Fibroblast of the conjunctiva (primary cell): ENCODE results near the gene HOXA7.

Source experiments
- DNase-seq: peaks from one replicate; pipeline ENCODE4 v3.0.0-alpha.2; 2010; ENCODE audit warnings: low read depth

The HOXA7 gene

GRCh38 chr7:27159266-27160144, 3.0 kb upstream of the HOXA7 start:
- DNase-seq: no peak

GRCh38 chr7:27158436-27159265, 2.2 kb upstream of the HOXA7 start:
- no peak for DNase-seq

GRCh38 chr7:27157702-27158431, 1.4 kb upstream of the HOXA7 start:
- DNase-seq: no peak

- DNase-seq: no peak
Observed at GRCh38 chr7:27156916-27157701, 634 bp upstream of the HOXA7 start.

DNA sequence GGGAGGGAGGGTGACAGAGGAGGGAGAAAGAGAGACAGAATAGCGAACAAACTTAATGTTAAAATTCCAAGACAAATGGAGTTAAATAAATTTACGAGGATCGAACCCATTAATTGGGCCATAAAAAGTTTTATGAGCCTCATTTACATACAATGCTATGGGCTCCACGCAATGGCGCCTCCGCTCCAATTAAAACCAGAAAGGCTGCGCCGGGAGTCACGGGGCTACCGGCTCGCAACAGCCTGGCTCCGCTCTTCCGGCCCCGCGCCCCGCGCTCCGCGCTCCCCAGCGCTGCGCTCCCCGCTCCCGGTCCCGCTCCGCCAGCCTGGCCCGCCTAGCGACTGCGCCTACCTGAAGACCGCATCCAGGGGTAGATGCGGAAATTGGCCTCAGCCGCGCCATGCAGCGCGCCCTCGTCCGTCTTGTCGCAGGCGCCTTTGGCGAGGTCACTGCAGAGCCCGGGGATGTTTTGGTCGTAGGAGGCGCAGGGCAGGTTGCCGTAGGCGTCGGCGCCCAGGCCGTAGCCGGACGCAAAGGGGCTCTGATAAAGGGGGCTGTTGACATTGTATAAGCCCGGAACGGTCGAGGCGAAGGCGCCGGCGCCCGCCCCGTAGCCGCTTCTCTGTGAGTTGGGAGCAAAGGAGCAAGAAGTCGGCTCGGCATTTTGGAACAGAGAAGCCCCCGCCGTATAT, 513 bp downstream of the HOXA7 start:
- DNase-seq: no peak

DNA sequence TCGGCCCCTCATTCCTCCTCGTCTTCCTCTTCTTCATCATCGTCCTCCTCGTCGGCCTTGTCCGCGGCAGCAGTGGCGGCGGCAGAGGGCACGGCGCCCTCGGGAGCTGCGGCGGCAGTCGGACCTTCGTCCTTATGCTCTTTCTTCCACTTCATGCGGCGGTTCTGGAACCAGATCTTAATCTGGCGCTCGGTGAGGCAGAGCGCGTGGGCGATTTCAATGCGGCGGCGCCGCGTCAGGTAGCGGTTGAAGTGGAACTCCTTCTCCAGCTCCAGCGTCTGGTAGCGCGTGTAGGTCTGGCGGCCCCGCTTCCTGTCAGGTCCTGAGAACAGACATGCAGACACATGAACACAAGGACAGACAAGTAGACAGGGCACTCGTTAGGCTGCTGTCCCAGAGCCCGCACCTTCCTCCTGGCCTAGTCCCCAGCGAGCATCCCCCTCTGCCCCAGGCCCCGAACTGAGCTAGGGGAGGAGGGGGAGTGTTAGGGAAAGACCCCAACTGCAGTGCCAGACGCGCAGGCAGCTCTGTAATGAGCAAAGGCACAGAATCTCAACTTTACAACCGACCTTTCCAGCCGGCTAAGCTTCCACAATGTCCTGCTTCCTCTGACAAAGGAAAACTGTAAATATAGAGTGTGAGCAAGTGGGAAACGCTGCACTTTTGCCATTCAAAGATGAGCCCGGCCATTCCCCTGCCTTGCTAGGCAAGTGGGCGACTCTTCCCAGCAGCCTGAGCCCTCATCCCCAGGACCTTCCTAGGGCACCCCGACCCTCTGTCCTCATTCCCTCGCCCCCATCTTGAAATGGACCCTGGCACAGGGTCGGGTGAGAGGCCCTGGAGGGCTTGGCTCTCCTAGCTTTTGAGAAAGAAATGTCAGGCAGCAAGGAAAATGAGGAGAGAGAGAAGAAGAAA, 1.3 kb downstream of the HOXA7 start:
- DNase-seq: no peak

DNA sequence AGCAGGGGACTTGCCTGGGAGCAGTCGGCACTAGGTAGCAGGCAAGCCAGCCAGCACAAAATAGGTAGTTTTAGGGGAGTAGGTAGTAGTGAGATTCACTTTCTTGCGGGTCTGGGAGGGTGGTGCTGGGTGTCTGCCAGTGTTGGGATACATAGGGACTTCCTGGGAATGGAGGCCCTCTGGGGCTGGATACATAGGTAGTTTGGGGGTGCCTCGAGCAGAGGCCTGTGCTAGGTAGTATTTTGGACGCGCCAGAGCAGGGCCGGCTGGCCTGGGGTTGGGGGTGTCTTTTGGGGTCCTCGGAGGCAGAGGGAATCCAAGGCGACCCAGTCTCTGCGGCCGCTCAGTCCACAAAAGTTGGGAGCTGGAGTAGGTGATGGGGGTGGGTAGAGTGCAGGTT, 2.1 kb downstream of the HOXA7 start:
- DNase-seq: no peak

- no peak for DNase-seq
Observed at GRCh38 chr7:27153526-27153925, 2.9 kb downstream of the HOXA7 start.

- no peak for DNase-seq
Observed at GRCh38 chr7:27152816-27153442, 3.5 kb downstream of the HOXA7 start.

- no peak for DNase-seq
Observed at GRCh38 chr7:27151931-27152815, 4.3 kb downstream of the HOXA7 start, which contains the start of gene HOXA3. HOXA3 (minus strand) TSS chr7:27152583; CDS start chr7:27110640, 41,943 bp downstream.

- no peak for DNase-seq
Observed at GRCh38 chr7:27151341-27151930, 5.0 kb downstream of the HOXA7 start.

DNA sequence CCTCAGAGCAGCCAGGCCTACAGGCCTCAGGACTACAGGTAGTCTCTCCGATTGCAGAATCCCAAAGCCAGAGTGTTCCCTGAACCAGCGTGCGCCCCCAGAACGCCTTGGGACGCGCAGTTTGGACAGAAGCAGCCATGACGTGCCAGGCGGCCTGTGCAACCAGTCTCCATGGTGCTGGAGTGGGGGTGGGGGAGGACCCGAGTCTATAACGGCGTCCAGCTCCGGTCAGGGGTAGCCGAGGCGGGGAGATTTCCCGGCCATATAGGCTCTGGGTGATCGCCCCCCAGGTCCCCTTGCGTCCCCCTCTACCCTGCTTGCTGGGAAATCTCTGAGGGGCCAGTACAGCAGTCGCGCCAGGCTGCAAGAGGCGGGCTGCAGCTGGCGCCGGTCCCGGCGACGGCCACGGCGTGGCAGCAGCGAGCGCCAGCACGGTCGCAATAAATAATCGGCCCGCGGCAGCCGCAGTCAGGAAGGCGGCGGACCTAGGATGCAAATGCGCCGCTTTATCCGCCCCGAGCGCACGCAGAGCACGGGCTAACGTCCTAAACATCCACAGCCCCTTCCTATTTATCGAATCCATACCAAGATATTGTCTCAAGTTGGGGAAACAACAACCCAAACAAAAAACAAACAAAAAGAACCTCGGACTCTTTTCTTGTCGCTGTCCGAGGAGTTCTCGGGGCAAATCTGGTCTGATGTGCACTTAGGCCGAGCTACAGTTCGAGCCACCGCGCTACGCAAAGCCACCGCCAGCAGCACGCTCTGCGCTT, 5.7 kb downstream of the HOXA7 start:
- peak; percentile 18 for DNase-seq

- no peak for DNase-seq
Observed at GRCh38 chr7:27149842-27150567, 6.5 kb downstream of the HOXA7 start.

DNA sequence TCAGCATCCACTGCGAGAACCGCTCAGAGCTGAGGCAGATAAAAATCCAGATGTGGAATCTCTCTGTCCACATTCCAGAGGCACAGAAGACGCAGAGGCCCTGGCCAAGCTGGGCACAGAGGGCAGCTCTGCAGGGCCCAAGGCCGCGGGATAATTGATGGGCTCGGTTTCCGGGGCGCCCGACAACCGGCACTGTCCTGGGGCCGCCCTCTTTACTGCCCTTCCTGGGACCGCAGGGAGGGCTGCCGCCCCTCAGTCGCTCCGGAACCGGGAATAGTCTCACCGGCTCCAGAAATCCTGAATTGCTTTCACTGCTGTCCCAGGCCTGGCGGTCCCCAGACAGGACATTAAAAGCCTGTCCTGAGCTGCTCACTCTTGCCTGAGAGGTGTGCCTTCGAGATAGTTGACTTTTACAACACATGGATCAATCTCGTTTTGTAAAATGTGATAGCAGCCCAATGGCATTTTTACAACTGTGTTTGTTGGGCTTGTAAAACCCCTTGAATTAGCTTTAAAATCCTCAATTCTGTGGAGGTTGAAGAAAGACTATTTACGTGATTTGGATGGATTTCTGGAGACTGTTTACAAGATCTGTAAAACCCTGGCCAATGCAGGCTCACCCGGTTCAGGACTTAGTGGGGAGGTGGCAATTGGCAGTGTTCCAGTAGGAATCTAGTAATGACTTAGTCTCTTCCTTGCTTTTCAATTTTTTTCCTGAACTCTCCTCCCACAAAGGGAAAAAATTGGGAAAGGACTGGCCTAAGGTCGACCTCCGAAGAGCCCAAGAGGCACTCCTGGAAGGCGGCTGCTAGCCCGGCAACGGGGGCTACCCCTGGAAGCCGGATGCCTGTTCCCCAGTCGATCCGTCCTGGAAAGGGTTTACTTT, 7.5 kb downstream of the HOXA7 start:
- DNase-seq: no peak

DNA sequence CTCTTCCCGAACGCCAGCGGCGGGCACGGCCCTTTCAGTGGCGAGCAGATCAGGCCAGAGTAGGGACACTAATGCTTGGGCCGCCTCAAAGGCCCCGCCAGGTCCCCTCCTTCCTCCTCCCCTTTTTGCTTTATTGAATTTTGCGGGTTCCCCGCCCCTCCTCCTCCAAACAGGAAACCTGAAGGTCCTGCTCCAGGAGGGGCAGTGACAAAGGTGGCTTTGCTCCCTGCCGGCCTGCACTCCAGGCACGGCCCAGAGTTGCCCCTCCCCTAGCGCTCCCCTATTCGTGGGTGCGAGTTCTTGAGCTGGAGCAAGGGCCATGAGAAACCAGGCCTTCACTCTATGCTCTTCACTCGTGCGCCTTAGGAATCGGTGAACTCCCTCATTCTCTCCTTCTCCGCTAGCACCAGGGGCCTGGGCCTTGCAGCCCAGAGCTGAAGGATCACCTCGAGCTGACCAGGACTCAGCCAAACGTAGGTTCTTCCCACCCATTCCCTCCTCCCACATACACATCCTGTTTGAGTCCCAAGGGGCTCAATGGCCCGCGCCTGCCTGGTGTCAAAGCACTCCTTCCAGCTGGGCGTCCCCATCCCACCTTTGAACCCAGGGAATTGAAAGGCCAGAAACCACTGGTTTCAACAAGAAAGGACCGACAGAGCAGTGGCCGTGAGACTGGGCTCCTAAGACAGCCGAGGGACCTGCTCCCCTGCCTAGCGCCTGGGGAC, 8.3 kb downstream of the HOXA7 start:
- DNase-seq: no peak
